Naive thymus-derived CD8-positive, alpha-beta T cell (primary cell): ENCODE results near the gene ICE1. TPM values are rescaled to one million over a fixed set of nuclear protein-coding genes. Genes with fewer than 3 reads are reported as not detected.
"Not testable (repeated sequence)": the region's sequence is repeated elsewhere in the genome, so short reads cannot be mapped to it uniquely, and the experiment has no call there.

Experiments
- ATAC-seq, 2 donors: fragments of 150-1000 bp; cut with Tn5 transposase in 1 of 2; sonication (Bioruptor Pico), chemical (Tn5 transposase) in 1 of 2; 1 replicate in 1 of 2; 2 replicates in 1 of 2; pipeline ENCODE4 v1.10.0; 2021; ENCODE audit warnings: mild to moderate bottlenecking in 2 of 2, moderate library complexity in 2 of 2
- POLR2A ChIA-PET: fragments of 350-600 bp; sonication (Branson Sonifier 250); formaldehyde crosslinking; loops from one replicate; lab custom pipeline; 2021; ENCODE audit warnings: antibody characterized with exemption; lab: Charles Lee
- DNase-seq, 10 donors: peaks; one replicate each; pipeline versions ENCODE4 v3.0.0 to v3.0.0-alpha.2; 2020 to 2022
- H3K27ac Mint-ChIP-seq, 10 donors: one replicate each; pipeline ENCODE4 v1.8.0; 2020 to 2022; ENCODE audit warnings: mild to moderate bottlenecking in 10 of 10, mixed read lengths in 10 of 10, moderate library complexity in 4 of 10, inconsistent platforms in 1 of 10
- H3K27me3 Mint-ChIP-seq, 5 donors: one replicate each; pipeline ENCODE4 v1.8.0; 2021 to 2022; ENCODE audit warnings: mixed read lengths in 5 of 5
- H3K36me3 Mint-ChIP-seq, 3 donors: one replicate each; pipeline ENCODE4 v1.8.0; 2020 to 2022; ENCODE audit warnings: mixed read lengths in 3 of 3, mild to moderate bottlenecking in 2 of 3, inconsistent platforms in 1 of 3
- H3K4me1 Mint-ChIP-seq, 4 donors: one replicate each; pipeline ENCODE4 v1.8.0; 2021 to 2022; ENCODE audit warnings: mixed read lengths in 4 of 4
- H3K4me3 Mint-ChIP-seq, 10 donors: one replicate each; pipeline ENCODE4 v1.8.0; 2020 to 2022; ENCODE audit warnings: mild to moderate bottlenecking in 10 of 10, mixed read lengths in 10 of 10, moderate library complexity in 6 of 10, inconsistent platforms in 1 of 10
- H3K9me3 Mint-ChIP-seq, 9 donors: one replicate each; pipeline ENCODE4 v1.8.0; 2020 to 2022; ENCODE audit warnings: mixed read lengths in 9 of 9, mild to moderate bottlenecking in 3 of 9, inconsistent platforms in 1 of 9, moderate library complexity in 1 of 9
- polyA plus RNA-seq, 3 donors: library from polyadenylated mRNA; unstranded; fragments of 300-500 nt; fragmentation: Illumina TruSeq; gene quantifications; one replicate each; pipeline ENCODE4 v1.2.3, GENCODE V29; 2021
- total RNA-seq, 8 experiments: library from RNA in 2 of 8; stranded (reverse) in 2 of 8; gene quantifications; one replicate each; pipeline ENCODE4 v1.2.3 and lab custom pipeline; 2021 to 2026

ICE1 gene
- total and polyA plus RNA-seq, 5 experiments from 2014 or later, result 16.1 to 53.3 (median 18.8) TPM

DNA sequence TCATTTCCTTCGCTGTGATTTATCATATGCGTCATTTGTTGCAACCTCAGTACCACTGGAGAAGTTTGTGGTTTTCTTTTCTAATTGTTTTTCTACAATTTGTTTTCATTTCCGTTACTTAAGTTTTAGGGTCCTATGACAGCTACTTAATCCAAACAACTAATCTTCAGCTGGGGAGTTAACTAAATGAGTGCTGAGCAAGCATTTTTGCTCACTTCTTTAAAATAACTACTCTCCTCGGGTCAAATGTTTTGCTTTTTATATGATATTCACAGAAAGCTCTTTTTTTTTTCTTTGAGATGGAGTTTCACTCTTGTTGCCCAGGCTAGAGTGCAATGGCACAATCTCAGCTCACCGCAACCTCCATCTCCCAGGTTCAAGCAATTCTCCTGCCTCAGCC lies 14.6 kb upstream of the ICE1 start:
- Mint-ChIP-seq H3K4me1 (peaks cover 0 to 2% (median 0%) of the 10 kb centered on the region in 4 donors), H3K36me3 (peaks cover 4 to 37% (median 16%) of the 10 kb centered on the region in 3 donors), H3K4me3 (no peak overlapping the region), H3K27me3 (no peaks in the 10 kb centered on the region), H3K27ac (no peak overlapping the region), H3K9me3 (peaks cover 0 to 42% (median 13%) of the 10 kb centered on the region in 9 donors)
- POLR2A ChIA-PET, result no interaction called here
- DNase-seq (no peak), ATAC-seq (no peak)

DNA sequence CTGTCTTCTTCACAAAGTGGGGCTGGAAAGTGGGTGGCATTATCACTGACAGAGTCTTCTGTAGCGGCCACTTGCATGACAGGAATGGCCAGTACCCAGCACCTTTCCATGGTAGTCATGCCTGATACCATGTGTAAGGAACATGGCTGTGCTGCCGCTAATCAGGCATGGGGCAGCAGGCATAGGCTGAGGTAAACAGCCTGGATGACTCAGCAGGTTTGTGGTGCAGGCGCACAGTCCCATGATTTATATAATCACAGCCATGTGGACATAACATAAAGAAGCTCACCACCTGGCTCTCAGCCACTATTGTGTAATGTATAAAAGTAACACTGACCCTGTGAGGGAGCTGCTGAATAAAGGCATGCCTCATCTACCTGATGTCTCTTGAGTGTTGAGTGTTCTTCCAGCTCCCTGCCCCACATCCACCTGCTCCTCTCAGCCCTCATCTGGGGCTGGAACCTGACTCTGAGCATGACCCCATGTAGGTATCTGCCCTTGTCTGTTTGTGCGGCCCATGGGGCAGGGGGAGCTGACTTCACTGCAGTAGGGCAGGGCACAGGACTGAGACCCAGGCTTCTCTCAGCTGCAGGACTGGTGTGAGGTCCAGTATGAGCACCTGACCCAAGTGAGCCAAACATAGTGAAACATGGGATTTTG lies 13.2 kb upstream of the ICE1 start:
- Mint-ChIP-seq H3K36me3 (peaks cover 4 to 40% (median 11%) of the 10 kb centered on the region in 3 donors), H3K4me3 (no peak overlapping the region), H3K27ac (no peak overlapping the region), H3K9me3 (peaks cover 0 to 42% (median 13%) of the 10 kb centered on the region in 9 donors), H3K27me3 (no peaks in the 10 kb centered on the region), H3K4me1 (peaks cover 0 to 2% (median 0%) of the 10 kb centered on the region in 4 donors)
- POLR2A ChIA-PET, result no interaction called here
- peak in 1 of 10 donors; percentile 32 for DNase-seq
- ATAC-seq, result no peak

DNA sequence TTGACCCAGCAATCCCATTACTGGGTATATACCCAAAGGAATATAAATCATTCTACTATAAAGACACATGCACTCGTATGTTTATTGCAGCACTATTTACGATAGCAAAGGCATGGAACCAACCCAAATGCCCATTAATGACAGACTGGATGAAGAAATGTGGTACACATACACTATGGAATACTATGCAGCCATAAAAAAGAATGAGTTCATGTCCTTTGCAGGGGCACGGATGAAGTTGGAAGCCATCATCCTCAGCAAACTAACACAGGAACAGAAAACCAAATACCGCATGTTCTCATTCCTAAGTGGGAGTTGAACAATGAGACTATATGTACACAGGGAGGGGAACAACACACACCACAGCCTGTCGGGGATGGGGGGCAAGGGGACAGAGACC lies 8.6 kb upstream of the ICE1 start:
- H3K4me1 Mint-ChIP-seq, DNase-seq, POLR2A ChIA-PET, ATAC-seq, H3K4me3 Mint-ChIP-seq, H3K27ac Mint-ChIP-seq, H3K27me3 Mint-ChIP-seq: not testable (repeated sequence)
- H3K9me3 Mint-ChIP-seq, result peaks cover 0 to 28% (median 13%) of the 10 kb centered on the region in 9 donors
- peaks cover 4 to 38% (median 17%) of the 10 kb centered on the region in 3 donors for H3K36me3 Mint-ChIP-seq

DNA sequence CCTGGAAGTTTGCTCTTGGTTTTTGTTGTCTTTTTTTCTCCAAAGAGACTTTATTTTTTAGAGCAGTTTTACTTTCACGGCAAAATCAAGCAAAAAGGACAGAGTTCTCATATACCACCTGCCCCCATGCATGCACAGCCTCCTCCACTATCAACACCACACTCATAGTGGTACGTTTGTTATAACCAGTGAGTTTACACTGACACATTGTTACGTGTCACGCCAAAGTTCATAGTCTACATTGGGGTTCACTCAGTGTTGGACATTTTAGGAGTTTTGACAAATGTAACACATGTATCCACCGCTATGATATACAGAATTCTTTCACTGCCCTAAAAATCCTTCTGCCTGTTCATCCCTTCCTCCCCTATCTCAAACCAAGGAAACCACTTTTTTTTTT lies 7.5 kb upstream of the ICE1 start:
- no peaks in the 10 kb centered on the region for H3K27me3 Mint-ChIP-seq
- no peak overlapping the region for H3K4me3 Mint-ChIP-seq
- POLR2A ChIA-PET, result no interaction called here

DNA sequence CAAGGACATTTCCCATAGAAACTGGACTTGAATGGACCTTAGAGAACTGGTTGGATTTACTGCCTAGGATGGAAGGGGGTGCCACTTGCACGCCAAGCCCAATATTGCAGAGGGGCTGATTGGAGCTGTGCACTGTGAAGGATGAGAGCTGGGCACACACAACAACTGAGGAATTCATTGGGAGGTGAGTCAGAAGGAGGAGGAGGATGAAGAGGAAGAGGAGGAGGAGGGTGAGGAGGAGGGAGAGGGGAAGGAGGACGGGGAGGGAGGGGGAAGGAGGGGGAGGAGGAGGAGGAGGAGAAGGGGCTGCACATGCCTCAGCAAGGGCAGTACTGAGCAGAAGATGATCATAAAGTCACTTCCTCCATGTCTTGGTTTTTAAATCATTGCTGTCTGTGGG lies 5.7 kb upstream of the ICE1 start:
- Mint-ChIP-seq H3K4me3 (no peak overlapping the region), H3K27me3 (no peaks in the 10 kb centered on the region), H3K4me1 (peaks cover 9 to 17% (median 13%) of the 10 kb centered on the region in 4 donors), H3K36me3 (peaks cover 4 to 18% (median 10%) of the 10 kb centered on the region in 3 donors), H3K9me3 (peaks cover 0 to 2% (median 0%) of the 10 kb centered on the region in 9 donors), H3K27ac (peak overlapping the region in 2 of 10 donors; percentile 10 to 18)
- ATAC-seq (no peak), DNase-seq (no peak)
- POLR2A ChIA-PET, result no interaction called here

More for the DNA sequence above, 7.5 kb upstream of the ICE1 start:
- Mint-ChIP-seq H3K36me3 (peaks cover 4 to 32% (median 17%) of the 10 kb centered on the region in 3 donors), H3K4me1 (peaks cover 0 to 3% (median 1%) of the 10 kb centered on the region in 4 donors), H3K9me3 (peaks cover 0 to 17% (median 10%) of the 10 kb centered on the region in 9 donors), H3K27ac (no peak overlapping the region)
- ATAC-seq (no peak), DNase-seq (no peak)

DNA sequence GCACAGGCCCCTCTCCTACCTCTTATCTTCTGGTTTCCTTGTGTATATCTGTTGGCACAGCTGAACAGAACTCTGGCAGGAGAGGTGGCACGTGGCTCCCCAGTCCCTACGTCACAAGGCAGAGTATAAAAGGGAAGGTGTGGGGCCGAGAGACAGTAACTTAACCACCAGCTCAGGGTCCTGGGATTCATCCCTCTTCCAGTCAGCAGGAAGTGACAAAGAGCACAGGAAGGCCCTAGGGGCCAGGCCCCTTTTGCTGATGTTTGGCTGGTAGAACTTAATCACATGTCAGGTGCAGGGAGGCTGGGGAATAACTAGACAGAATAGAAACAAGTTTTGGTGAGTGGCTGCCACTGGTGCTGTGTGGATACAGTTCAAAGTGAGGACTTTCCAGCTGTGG lies 4.5 kb upstream of the ICE1 start:
- peaks cover 0 to 15% (median 10%) of the 10 kb centered on the region in 3 donors for H3K36me3 Mint-ChIP-seq
- DNase-seq (no peak), ATAC-seq (no peak)
- peaks cover 9 to 19% (median 16%) of the 10 kb centered on the region in 4 donors for H3K4me1 Mint-ChIP-seq
- no peaks in the 10 kb centered on the region for H3K9me3 Mint-ChIP-seq
- no peak overlapping the region for H3K27ac Mint-ChIP-seq
- POLR2A ChIA-PET, result no interaction called here
- no peak overlapping the region for H3K4me3 Mint-ChIP-seq
- H3K27me3 Mint-ChIP-seq, result no peaks in the 10 kb centered on the region

DNA sequence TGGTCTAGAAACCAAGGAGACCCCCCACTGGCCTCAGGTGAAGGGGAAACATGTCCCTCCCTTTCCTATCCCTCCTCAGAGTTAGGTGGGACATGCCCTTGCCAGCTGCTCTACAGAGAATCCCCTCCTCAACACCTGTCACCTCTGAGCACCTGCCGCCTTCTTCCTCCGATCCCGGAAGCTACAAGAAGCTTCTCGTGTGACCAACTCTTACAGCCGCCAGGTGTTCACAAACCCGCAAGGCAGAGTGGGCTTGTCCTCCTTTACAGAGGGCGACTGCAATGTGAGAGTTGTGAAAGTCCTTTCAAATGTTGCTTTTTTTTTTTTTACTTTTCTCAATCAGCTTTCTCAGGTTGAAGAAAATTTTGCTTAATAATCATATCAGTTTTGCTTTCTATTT lies 3.7 kb upstream of the ICE1 start:
- H3K4me3 Mint-ChIP-seq, result no peak overlapping the region

DNA sequence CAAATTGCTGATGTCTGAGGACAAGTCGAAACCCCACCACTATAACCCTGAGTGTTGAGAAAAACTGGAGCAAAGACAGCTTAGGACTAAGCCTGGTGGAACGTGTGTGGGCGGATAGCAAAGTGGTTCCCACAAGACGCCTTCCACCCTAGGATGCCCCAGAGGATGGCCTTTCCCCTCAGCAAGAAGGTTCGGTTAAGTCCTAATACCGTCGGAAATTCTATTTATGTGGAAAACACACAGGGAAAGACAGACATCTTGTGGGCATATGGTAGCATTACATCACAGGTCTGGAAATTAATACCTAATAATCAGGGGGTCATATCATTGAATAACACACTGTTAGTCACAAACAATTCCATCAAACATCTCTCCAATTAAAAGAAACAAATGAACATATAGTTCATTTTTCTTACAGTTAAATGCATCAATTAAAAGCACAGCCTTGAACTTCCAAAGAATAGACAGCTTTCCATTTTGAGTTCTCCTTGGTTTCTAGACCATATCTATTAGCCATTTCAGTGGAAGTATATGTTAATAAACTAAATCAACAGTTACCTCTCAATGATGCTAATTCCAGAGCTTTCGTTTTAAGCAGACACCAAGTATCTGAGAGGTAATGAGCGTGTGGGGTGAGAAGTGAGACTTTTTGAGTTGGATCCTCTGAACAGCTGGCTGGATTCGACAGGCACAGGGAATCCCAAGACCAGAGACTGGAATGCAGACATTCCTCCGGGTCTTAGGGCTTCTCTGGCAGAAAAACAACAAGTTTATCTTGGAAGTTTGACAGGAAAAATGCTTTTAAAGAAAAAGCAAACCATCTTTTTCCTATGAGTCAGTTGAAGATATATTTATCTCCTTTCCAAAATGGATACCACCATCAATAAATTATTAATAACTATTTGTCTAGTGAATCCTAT lies 2.9 kb upstream of the ICE1 start:
- H3K27me3 Mint-ChIP-seq, result no peaks in the 10 kb centered on the region
- peaks cover 12 to 19% (median 16%) of the 10 kb centered on the region in 4 donors for H3K4me1 Mint-ChIP-seq
- H3K4me3 Mint-ChIP-seq, result no peak overlapping the region
- no peaks in the 10 kb centered on the region for H3K9me3 Mint-ChIP-seq
- H3K27ac Mint-ChIP-seq, result peak overlapping the region in 3 of 10 donors; percentile 1 to 23 (median 19)
- DNase-seq, result no peak
- POLR2A ChIA-PET, result no interaction called here
- H3K36me3 Mint-ChIP-seq, result peaks cover 0 to 13% (median 10%) of the 10 kb centered on the region in 3 donors
- no peak for ATAC-seq

More for the DNA sequence above, 3.7 kb upstream of the ICE1 start:
- DNase-seq, result no peak
- ATAC-seq, result no peak
- POLR2A ChIA-PET, result no interaction called here
- no peaks in the 10 kb centered on the region for H3K9me3 Mint-ChIP-seq
- H3K27me3 Mint-ChIP-seq, result no peaks in the 10 kb centered on the region
- H3K36me3 Mint-ChIP-seq, result peaks cover 0 to 13% (median 10%) of the 10 kb centered on the region in 3 donors
- peaks cover 12 to 19% (median 16%) of the 10 kb centered on the region in 4 donors for H3K4me1 Mint-ChIP-seq
- no peak overlapping the region for H3K27ac Mint-ChIP-seq

DNA sequence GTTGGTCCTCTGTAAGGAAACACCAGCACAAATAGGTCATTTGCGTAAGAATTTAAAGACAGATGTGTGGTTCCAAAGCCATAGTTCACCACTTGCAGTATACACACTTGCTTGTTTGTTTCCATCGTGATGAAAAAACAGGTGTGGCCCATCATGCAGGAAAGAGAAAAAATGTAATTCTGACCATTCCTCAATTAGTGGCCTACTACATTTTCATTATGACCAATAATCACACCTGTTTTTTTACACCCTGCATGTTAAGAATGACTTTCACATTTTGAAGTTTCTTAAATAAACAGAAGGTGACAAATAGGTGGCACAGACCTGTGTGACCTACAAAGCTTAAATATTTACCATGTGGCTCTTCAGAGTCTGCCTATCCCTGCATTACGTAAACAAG lies 2.2 kb upstream of the ICE1 start:
- peaks cover 12 to 19% (median 16%) of the 10 kb centered on the region in 4 donors for H3K4me1 Mint-ChIP-seq
- no peaks in the 10 kb centered on the region for H3K9me3 Mint-ChIP-seq
- H3K4me3 Mint-ChIP-seq, result peak overlapping the region in 4 of 10 donors; percentile 91 to 98 (median 94)
- H3K27ac Mint-ChIP-seq, result peak overlapping the region in 1 of 10 donors; percentile 99
- no peak for ATAC-seq
- POLR2A ChIA-PET, result interaction anchor here (1.0 kb wide), 1 partner anchor 64 kb away, joined by 3 read pairs; no protein-coding TSS in a partner anchor
- no peak for DNase-seq
- no peaks in the 10 kb centered on the region for H3K27me3 Mint-ChIP-seq
- H3K36me3 Mint-ChIP-seq, result peaks cover 0 to 13% (median 10%) of the 10 kb centered on the region in 3 donors

DNA sequence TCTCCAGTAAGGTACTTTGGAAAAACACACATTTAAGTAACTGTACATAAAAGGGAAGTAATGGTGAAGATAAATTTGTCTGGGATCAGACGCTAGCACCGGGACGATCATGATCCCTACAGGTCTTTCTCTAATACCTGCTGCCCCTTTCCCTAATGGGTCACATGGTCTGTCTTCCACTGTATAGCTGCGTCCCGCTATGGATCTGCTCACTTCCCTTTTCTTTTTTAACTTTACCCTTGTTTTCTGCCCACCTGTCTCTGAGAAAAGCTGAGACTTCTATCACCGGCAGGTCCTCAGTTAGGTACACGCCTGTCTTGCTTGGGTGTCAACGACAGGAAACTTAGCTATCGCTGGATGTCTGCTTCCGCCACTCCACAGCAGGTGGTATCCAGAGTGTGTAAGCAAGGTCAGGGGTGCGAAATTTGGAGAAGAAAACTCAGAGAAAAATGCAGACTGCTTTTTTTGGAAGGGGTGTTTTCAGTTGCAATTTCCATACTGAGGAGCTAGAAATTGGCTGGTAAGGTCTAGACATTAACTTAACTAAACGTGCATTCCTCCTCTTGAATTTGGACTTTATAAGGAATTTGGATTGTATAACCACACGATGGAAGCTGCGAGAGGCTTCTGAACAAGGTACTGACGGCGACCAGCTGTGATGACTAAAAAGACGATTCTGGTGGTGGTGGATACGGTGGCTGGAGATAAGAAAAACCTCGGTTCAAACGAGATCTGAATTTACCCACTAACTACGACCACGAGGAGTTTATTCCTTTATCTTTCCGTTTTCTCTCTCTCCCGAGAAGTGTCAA lies 1.1 kb upstream of the ICE1 start:
- no peaks in the 10 kb centered on the region for H3K9me3 Mint-ChIP-seq
- H3K36me3 Mint-ChIP-seq, result peaks cover 0 to 12% (median 6%) of the 10 kb centered on the region in 3 donors
- H3K4me1 Mint-ChIP-seq, result peaks cover 12 to 19% (median 16%) of the 10 kb centered on the region in 4 donors
- DNase-seq, result peak in 7 of 10 donors; percentile 12 to 67 (median 35)
- H3K4me3 Mint-ChIP-seq, result peak overlapping the region in 8 of 10 donors; percentile 91 to 98 (median 94)
- ATAC-seq, result peak in 1 of 2 donors; percentile 2
- H3K27ac Mint-ChIP-seq, result peak overlapping the region in 8 of 10 donors; percentile 98 to 99 (median 98)
- POLR2A ChIA-PET, result interaction anchor here (0.5 to 2.5 kb wide), 11 partner anchors 8 to 1301 kb away, joined by 3 to 16 read pairs (median 3); partner anchors contain the start of genes MED10, NSUN2, SRD5A1 and TENT4A
- H3K27me3 Mint-ChIP-seq, result no peaks in the 10 kb centered on the region

DNA sequence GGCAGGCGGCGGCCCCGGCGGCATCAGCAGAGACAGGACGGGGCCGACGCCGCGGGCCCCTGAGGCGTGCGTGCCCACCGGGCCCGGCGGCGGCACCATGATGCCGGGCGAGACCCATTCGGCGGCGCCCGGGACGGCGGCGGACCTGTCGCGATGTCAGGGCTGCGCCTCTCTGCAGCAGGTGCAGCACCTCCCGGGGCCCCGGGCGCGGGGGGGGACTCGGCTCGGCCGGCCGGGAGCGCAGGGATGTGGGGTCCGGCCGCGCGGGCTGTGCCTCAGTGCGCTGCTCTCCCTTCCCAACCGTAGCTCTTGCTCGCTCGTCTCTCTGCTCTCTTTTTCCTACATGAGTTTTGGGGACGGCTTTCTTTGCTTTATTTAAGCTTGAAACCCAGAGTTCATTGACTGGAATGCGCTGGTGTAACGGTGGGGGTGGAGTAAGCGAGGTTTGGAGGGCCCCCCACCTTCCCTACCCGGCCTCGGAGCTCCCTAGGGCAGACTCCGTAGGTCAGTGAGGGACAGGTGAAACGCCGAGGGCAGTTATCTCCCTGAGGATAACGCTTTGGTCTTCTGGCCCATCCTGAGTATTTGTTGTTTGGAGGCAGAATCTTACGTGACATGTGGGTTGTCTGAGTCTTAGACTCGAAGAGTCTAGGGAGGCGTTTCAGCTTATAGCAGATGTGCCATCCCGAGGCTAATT lies 490 bp downstream of the ICE1 start:
- Mint-ChIP-seq H3K36me3 (peaks cover 0 to 3% (median 2%) of the 10 kb centered on the region in 3 donors), H3K9me3 (no peaks in the 10 kb centered on the region), H3K27ac (peak overlapping the region in 8 of 10 donors; percentile 98 to 99 (median 98)), H3K4me1 (peaks cover 14 to 23% (median 18%) of the 10 kb centered on the region in 4 donors), H3K4me3 (peak overlapping the region in 8 of 10 donors; percentile 91 to 98 (median 94)), H3K27me3 (no peaks in the 10 kb centered on the region)
- no peak for DNase-seq
- POLR2A ChIA-PET, result interaction anchor here (0.7 to 2.5 kb wide), 10 partner anchors 10 to 1290 kb away, joined by 3 to 16 read pairs (median 6); partner anchors contain the start of genes MED10, NSUN2, SRD5A1 and TENT4A
- ATAC-seq, result peak; percentile 23 to 34
